KMS-11 (cell line): ENCODE results near the gene DTD1.

Experiments
- H2AFZ ChIP-seq: fragments of 200-600 bp; sonication (generic); 2 replicates; pipeline ENCODE4 v1.6.1; 2016; ENCODE audit warnings: antibody characterized with exemption, mixed run types, low read depth
- H3K27ac ChIP-seq: fragments of 200-600 bp; sonication (generic); 2 replicates; pipeline ENCODE4 v1.6.1; 2016; ENCODE audit warnings: mild to moderate bottlenecking, mixed run types
- H3K27me3 ChIP-seq: fragments of 200-600 bp; sonication (generic); 2 replicates; pipeline ENCODE4 v1.6.1; 2017; ENCODE audit warnings: mild to moderate bottlenecking, low read depth, mixed run types, moderate library complexity; ENCODE audit not compliant: insufficient read depth
- H3K36me3 ChIP-seq: fragments of 200-600 bp; sonication (generic); 2 replicates; pipeline ENCODE4 v1.6.1; 2017; ENCODE audit warnings: mild to moderate bottlenecking, mixed run types; ENCODE audit not compliant: insufficient read depth
- H3K4me1 ChIP-seq: fragments of 200-600 bp; sonication (generic); 2 replicates; pipeline ENCODE4 v1.6.1; 2016; ENCODE audit warnings: mild to moderate bottlenecking, low read depth, mixed run types; ENCODE audit not compliant: poor library complexity, severe bottlenecking
- H3K4me2 ChIP-seq: fragments of 200-600 bp; sonication (generic); 2 replicates; pipeline ENCODE4 v1.7.0; 2016; ENCODE audit warnings: mild to moderate bottlenecking, mixed run types
- H3K4me3 ChIP-seq: fragments of 200-600 bp; sonication (generic); IDR thresholded peaks from 2 replicates; pipeline ENCODE4 v1.6.1; 2017; ENCODE audit warnings: low read depth, low read length, mixed read lengths; ENCODE audit not compliant: insufficient read depth
- H3K79me2 ChIP-seq: fragments of 200-600 bp; sonication (generic); 2 replicates; pipeline ENCODE4 v1.6.1; 2016; ENCODE audit warnings: low read depth, mixed run types; ENCODE audit not compliant: insufficient read depth
- H3K9ac ChIP-seq: fragments of 200-600 bp; sonication (generic); 2 replicates; pipeline ENCODE4 v1.6.1; 2016; ENCODE audit warnings: mild to moderate bottlenecking, mixed run types
- H4K20me1 ChIP-seq: fragments of 200-600 bp; sonication (generic); 2 replicates; pipeline ENCODE4 v1.6.1; 2016; ENCODE audit warnings: mild to moderate bottlenecking, mixed run types; ENCODE audit not compliant: insufficient read depth
- TF ChIP-seq, protein P1 (sequence below): fragments of 200-600 bp; sonication (generic); conservative IDR thresholded peaks from 2 replicates; pipeline ENCODE4 v1.6.1; 2017; ENCODE audit warnings: low read depth, mild to moderate bottlenecking, antibody characterized with exemption, low read length, moderate library complexity, mixed read lengths

Gene DTD1

DNA sequence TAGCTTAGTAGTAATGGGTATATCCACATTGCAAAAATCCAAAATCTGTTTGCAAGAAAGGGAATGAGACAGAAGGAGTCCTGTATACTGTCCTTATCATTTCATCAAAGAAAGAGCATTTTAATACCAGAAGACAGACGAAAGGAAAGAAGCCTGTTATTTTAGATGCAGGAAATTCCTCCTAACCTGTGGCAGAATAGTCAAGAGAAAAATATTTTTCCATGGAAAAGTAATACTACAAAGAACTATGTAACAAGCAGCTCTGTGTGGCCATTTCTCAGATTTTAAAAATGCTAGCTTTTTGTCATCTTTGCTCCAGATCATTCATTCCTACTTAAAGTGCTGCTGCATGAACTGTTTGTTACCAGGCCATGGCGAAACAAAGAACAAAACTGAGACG, 152.9 kb downstream of the DTD1 start:
- no peak overlapping the region for H2AFZ ChIP-seq
- no peaks in the 10 kb centered on the region for H3K27me3 ChIP-seq
- H3K4me3 ChIP-seq, result no peak overlapping the region
- no peak overlapping the region for H3K4me2 ChIP-seq
- H3K27ac ChIP-seq, result no peak overlapping the region
- no peaks in the 10 kb centered on the region for H3K79me2 ChIP-seq
- TF ChIP-seq, protein P1, sequence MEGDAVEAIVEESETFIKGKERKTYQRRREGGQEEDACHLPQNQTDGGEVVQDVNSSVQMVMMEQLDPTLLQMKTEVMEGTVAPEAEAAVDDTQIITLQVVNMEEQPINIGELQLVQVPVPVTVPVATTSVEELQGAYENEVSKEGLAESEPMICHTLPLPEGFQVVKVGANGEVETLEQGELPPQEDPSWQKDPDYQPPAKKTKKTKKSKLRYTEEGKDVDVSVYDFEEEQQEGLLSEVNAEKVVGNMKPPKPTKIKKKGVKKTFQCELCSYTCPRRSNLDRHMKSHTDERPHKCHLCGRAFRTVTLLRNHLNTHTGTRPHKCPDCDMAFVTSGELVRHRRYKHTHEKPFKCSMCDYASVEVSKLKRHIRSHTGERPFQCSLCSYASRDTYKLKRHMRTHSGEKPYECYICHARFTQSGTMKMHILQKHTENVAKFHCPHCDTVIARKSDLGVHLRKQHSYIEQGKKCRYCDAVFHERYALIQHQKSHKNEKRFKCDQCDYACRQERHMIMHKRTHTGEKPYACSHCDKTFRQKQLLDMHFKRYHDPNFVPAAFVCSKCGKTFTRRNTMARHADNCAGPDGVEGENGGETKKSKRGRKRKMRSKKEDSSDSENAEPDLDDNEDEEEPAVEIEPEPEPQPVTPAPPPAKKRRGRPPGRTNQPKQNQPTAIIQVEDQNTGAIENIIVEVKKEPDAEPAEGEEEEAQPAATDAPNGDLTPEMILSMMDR, result no peak
- H4K20me1 ChIP-seq, result no peaks in the 10 kb centered on the region
- H3K4me1 ChIP-seq, result no peaks in the 10 kb centered on the region
- H3K9ac ChIP-seq, result no peak overlapping the region
- H3K36me3 ChIP-seq, result no peaks in the 10 kb centered on the region

DNA sequence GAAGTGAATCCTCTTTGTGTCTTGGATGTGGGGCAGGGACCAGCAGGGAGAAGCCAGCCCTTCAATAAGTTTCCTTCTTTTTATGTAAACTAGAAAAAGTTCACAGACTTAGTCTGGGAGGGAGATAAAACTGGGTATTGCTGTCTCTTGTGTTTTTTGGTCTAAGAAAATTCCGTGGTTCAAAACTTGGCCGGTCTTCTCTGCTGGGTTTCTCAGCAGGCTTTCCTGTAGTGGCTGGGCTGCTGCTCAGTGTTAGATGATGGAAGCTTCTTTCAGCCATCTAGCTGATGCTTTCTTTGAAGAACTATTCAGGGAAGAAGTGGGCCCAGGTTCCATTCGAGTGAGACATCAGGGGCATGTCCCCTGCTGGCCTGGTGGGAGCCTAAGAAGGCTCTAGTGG, 155.0 kb downstream of the DTD1 start:
- no peaks in the 10 kb centered on the region for H3K27me3 ChIP-seq
- no peak overlapping the region for H2AFZ ChIP-seq
- no peak overlapping the region for H3K4me2 ChIP-seq
- H3K36me3 ChIP-seq, result no peaks in the 10 kb centered on the region
- H3K4me1 ChIP-seq, result no peaks in the 10 kb centered on the region
- H3K79me2 ChIP-seq, result no peaks in the 10 kb centered on the region
- H3K27ac ChIP-seq, result no peak overlapping the region
- TF ChIP-seq, protein P1, result no peak
- no peak overlapping the region for H3K9ac ChIP-seq
- H3K4me3 ChIP-seq, result no peak overlapping the region
- H4K20me1 ChIP-seq, result no peaks in the 10 kb centered on the region

DNA sequence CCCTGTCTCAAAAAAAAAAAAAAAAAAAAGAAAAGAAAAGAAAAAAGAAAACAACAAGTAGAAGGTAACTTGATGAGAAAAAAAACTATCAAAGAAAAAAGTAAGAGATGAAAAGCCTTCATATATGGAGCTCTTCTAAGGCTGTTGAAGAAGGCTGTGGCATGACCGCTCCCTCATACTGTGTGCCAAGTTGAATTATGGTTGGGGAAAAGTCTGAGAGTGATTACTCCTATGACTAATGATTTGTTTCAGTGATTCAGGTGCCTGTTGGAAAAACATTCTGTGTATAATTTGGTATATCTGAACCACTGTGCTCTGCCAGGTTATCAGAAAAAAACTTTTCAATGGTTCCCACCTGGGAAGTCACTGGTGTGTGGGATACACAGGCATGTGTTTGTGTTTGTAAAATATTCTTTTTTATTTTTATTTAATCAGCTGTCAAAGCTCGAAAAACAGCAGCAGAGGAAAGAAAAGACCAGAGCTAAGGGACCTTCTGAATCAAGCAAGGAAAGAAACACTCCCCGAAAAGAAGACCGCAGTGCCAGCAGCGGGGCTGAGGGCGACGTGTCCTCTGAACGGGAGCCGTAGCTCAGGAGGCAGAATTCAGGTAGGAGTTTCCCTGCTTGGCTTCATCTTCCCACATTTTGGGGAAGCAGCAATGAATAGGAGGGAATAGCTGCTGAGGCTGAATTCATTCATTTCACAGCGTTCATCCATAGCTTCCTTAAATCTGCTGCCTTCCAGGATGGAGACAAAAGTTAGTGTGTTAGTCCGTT, 156.0 kb downstream of the DTD1 start:
- no peak overlapping the region for H3K4me2 ChIP-seq
- H3K36me3 ChIP-seq, result no peaks in the 10 kb centered on the region
- no peaks in the 10 kb centered on the region for H3K79me2 ChIP-seq
- no peaks in the 10 kb centered on the region for H4K20me1 ChIP-seq
- H3K27ac ChIP-seq, result no peak overlapping the region
- TF ChIP-seq, protein P1, result no peak
- no peaks in the 10 kb centered on the region for H3K4me1 ChIP-seq
- no peaks in the 10 kb centered on the region for H3K27me3 ChIP-seq
- H2AFZ ChIP-seq, result no peak overlapping the region
- H3K9ac ChIP-seq, result no peak overlapping the region
- H3K4me3 ChIP-seq, result no peak overlapping the region

DNA sequence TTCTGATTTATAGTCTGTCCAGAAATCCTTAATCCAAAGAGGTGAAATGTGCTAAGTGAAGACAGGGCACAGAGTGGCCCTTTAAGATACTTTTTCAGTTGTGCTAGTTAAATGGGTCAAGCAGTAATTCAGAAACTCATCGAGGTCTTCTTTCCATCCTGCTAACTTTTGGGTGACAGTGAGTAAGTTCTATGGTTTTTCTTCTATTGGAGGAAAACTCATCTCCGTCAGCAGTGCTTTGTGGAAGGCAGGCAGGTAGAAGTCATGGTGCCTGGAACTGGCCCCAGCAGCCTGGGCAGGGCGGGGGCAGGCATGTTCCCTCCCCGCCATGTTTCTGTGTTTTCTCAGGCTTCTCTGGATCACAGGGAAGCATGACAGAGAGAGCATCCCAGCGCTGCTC, 159.2 kb downstream of the DTD1 start:
- Histone ChIP-seq H3K4me3 (no peak overlapping the region), H3K27ac (no peak overlapping the region), H3K4me2 (no peak overlapping the region), H4K20me1 (no peaks in the 10 kb centered on the region), H3K9ac (no peak overlapping the region), H3K4me1 (peaks cover 30% of the 10 kb centered on the region), H3K36me3 (no peaks in the 10 kb centered on the region), H3K27me3 (no peaks in the 10 kb centered on the region), H2AFZ (no peak overlapping the region), H3K79me2 (no peaks in the 10 kb centered on the region)
- TF ChIP-seq, protein P1, result no peak
